Activated T-helper 17 cell treated with anti-CD3 and anti-CD28 coated beads, Interleukin-2, amount 50 U/mL, for 72 hours (primary cell): ENCODE results near the gene SLC29A3. TPM values are rescaled to one million over a fixed set of nuclear protein-coding genes. Genes with fewer than 3 reads are reported as not detected.

Experiments used
- ATAC-seq: fragments of 150-1000 bp; cut with Tn5 transposase; replicated peaks from 2 replicates; pipeline ENCODE4 v1.10.0; 2021; ENCODE audit warnings: mild to moderate bottlenecking, moderate library complexity
- H3K27ac Mint-ChIP-seq: one replicate; pipeline ENCODE4 v1.8.0; 2022; ENCODE audit warnings: mixed read lengths
- H3K27me3 Mint-ChIP-seq: one replicate; pipeline ENCODE4 v1.8.0; 2022; ENCODE audit warnings: mixed read lengths
- H3K36me3 Mint-ChIP-seq: one replicate; pipeline ENCODE4 v1.8.0; 2022; ENCODE audit warnings: low read depth, mild to moderate bottlenecking, mixed read lengths
- H3K4me1 Mint-ChIP-seq: one replicate; pipeline ENCODE4 v1.8.0; 2022; ENCODE audit warnings: mixed read lengths
- H3K4me3 Mint-ChIP-seq: one replicate; pipeline ENCODE4 v1.8.0; 2022; ENCODE audit warnings: mild to moderate bottlenecking, mixed read lengths
- H3K9me3 Mint-ChIP-seq: one replicate; pipeline ENCODE4 v1.8.0; 2022; ENCODE audit warnings: mixed read lengths
- total RNA-seq, 2 donors: library from RNA; stranded (reverse); gene quantifications; one replicate each; pipeline ENCODE4 v1.2.3, GENCODE V29; 2022

SLC29A3 gene
- total RNA-seq, 2 donors from 2014 or later: 2.7 to 3.4 TPM

GRCh38 chr10:71279590-71280170 is 39.4 kb upstream of the SLC29A3 start:
- H3K27ac Mint-ChIP-seq: no peak overlapping the region
- no peaks in the 10 kb centered on the region for H3K4me1 Mint-ChIP-seq
- ATAC-seq: no peak
- no peaks in the 10 kb centered on the region for H3K36me3 Mint-ChIP-seq
- H3K27me3 Mint-ChIP-seq: no peaks in the 10 kb centered on the region
- H3K9me3 Mint-ChIP-seq: no peaks in the 10 kb centered on the region
- no peak overlapping the region for H3K4me3 Mint-ChIP-seq

- Mint-ChIP-seq H3K36me3 (no peaks in the 10 kb centered on the region), H3K4me1 (no peaks in the 10 kb centered on the region), H3K9me3 (no peaks in the 10 kb centered on the region), H3K4me3 (no peak overlapping the region), H3K27ac (no peak overlapping the region), H3K27me3 (no peaks in the 10 kb centered on the region)
- ATAC-seq: no peak
Measured at GRCh38 chr10:71280216-71280615, 38.8 kb upstream of the SLC29A3 start.

DNA sequence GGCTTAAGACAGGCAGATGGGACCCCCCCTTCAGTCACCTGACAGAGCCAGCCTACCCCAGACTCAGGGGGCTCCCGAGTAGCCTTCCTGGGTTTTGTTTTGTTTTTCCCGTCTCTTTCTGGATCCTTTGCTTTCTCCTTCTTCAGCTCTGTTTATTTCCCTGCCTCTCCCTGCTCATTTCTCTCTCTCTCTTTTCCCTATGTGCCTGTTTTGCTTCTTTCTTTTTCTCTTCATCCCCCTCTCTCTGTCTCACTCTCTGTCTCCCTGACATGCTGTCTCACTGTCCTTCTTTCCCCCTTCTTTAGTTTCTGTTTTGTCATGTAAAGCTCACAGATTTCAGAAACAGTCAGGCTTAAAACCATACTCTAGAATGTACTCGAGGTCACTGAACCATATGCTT is 38.2 kb upstream of the SLC29A3 start:
- Mint-ChIP-seq H3K27me3 (no peaks in the 10 kb centered on the region), H3K36me3 (no peaks in the 10 kb centered on the region), H3K4me1 (no peaks in the 10 kb centered on the region), H3K9me3 (no peaks in the 10 kb centered on the region), H3K27ac (no peak overlapping the region), H3K4me3 (no peak overlapping the region)
- no peak for ATAC-seq

DNA sequence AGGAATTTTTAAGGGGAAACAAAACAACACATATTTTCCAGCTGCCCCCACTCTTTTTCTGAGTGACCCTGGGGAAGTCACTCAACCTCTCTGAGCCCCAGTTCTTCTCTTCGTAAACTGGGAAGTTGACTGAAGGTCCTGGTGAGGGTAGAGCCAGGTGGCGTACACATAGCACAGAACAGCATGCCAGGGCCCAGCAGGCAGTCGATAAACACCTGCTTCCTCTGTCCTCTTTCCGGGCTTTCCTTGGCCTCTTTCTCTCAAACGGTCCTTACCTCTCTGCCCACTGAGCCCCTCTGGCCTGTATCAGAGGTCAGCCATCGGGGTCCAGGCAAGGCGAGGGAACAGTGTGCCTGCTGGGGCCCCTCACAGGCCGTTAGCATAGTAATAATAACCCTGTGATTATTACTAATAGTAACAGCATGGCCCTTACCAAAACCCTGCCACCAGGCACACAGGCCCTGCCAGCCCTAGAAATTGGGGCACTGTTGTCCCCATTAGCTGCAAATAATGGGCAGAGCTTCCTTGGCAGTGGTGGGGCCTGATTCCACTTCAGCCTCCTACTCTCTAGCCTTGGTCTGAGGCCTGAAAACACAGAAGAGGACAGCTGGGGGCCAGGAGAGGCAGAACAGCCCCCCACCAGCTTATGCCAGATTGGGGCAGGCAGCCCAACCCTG is 37.3 kb upstream of the SLC29A3 start:
- no peaks in the 10 kb centered on the region for H3K27me3 Mint-ChIP-seq
- H3K9me3 Mint-ChIP-seq: no peaks in the 10 kb centered on the region
- no peaks in the 10 kb centered on the region for H3K4me1 Mint-ChIP-seq
- no peak for ATAC-seq
- H3K36me3 Mint-ChIP-seq: no peaks in the 10 kb centered on the region
- H3K27ac Mint-ChIP-seq: no peak overlapping the region
- no peak overlapping the region for H3K4me3 Mint-ChIP-seq

- no peak for ATAC-seq
- H3K4me1 Mint-ChIP-seq: no peaks in the 10 kb centered on the region
- no peak overlapping the region for H3K27ac Mint-ChIP-seq
- H3K9me3 Mint-ChIP-seq: no peaks in the 10 kb centered on the region
- H3K36me3 Mint-ChIP-seq: no peaks in the 10 kb centered on the region
- no peak overlapping the region for H3K4me3 Mint-ChIP-seq
- no peaks in the 10 kb centered on the region for H3K27me3 Mint-ChIP-seq
Measured at GRCh38 chr10:71282323-71282680, 36.8 kb upstream of the SLC29A3 start.

DNA sequence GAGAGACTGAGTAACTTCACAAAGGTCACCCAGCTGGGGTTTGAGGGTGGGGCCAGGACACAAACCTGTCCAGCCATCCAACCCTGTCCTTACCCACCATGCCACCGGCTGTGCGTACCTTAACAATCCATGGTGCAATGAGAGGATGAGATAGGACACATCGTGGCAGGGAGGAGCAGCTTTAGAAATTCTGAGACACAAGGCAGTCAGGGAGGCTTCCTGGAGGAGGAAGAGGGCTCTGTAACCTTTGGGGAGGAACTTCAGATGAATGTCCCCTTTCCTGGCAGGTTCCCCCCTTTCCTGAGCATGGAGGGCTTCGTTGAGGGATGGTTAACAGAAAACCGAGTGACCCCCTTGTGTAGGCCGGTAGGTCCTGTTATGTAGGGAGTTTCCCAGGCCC is 35.6 kb upstream of the SLC29A3 start:
- Mint-ChIP-seq H3K27me3 (no peaks in the 10 kb centered on the region), H3K27ac (no peak overlapping the region), H3K36me3 (no peaks in the 10 kb centered on the region), H3K4me1 (no peaks in the 10 kb centered on the region), H3K4me3 (no peak overlapping the region), H3K9me3 (no peaks in the 10 kb centered on the region)
- no peak for ATAC-seq

- no peaks in the 10 kb centered on the region for H3K4me1 Mint-ChIP-seq
- no peaks in the 10 kb centered on the region for H3K36me3 Mint-ChIP-seq
- H3K27ac Mint-ChIP-seq: no peak overlapping the region
- H3K9me3 Mint-ChIP-seq: no peaks in the 10 kb centered on the region
- ATAC-seq: no peak
- H3K4me3 Mint-ChIP-seq: no peak overlapping the region
- no peaks in the 10 kb centered on the region for H3K27me3 Mint-ChIP-seq
Measured at GRCh38 chr10:71283876-71284275, 35.2 kb upstream of the SLC29A3 start.

GRCh38 chr10:71284544-71285179 is 34.4 kb upstream of the SLC29A3 start:
- no peaks in the 10 kb centered on the region for H3K36me3 Mint-ChIP-seq
- no peak for ATAC-seq
- no peaks in the 10 kb centered on the region for H3K4me1 Mint-ChIP-seq
- no peak overlapping the region for H3K4me3 Mint-ChIP-seq
- no peaks in the 10 kb centered on the region for H3K27me3 Mint-ChIP-seq
- H3K9me3 Mint-ChIP-seq: no peaks in the 10 kb centered on the region
- no peak overlapping the region for H3K27ac Mint-ChIP-seq

- Mint-ChIP-seq H3K27me3 (no peaks in the 10 kb centered on the region), H3K27ac (no peak overlapping the region), H3K4me1 (no peaks in the 10 kb centered on the region), H3K36me3 (no peaks in the 10 kb centered on the region), H3K4me3 (no peak overlapping the region), H3K9me3 (no peaks in the 10 kb centered on the region)
- ATAC-seq: peak; percentile 31
Measured at GRCh38 chr10:71285180-71285545, 33.9 kb upstream of the SLC29A3 start.

DNA sequence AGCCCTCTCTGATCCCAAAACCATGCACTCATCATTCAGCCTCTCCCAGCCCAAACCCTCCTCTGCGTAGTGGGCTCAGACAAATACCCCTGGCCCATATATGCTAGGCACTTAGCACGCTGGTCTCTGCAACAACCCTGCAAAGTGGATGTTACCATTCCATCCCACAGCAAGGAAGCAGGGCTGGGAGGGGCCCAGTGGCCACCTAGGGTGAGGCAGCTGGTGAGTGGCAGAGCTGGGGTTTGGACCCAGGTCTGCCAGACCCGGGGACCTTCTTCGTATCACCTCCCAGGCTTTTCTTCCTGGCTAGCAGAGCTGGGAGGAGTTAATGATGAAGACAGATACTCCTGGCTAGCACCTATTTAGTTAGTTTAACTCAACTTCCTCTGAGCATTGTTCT is 33.1 kb upstream of the SLC29A3 start:
- H3K27me3 Mint-ChIP-seq: no peaks in the 10 kb centered on the region
- H3K9me3 Mint-ChIP-seq: no peaks in the 10 kb centered on the region
- no peaks in the 10 kb centered on the region for H3K4me1 Mint-ChIP-seq
- H3K36me3 Mint-ChIP-seq: no peaks in the 10 kb centered on the region
- ATAC-seq: no peak
- H3K4me3 Mint-ChIP-seq: no peak overlapping the region
- H3K27ac Mint-ChIP-seq: no peak overlapping the region

- H3K9me3 Mint-ChIP-seq: no peaks in the 10 kb centered on the region
- no peaks in the 10 kb centered on the region for H3K27me3 Mint-ChIP-seq
- no peak overlapping the region for H3K27ac Mint-ChIP-seq
- no peaks in the 10 kb centered on the region for H3K4me1 Mint-ChIP-seq
- ATAC-seq: no peak
- no peak overlapping the region for H3K4me3 Mint-ChIP-seq
- H3K36me3 Mint-ChIP-seq: no peaks in the 10 kb centered on the region
Measured at GRCh38 chr10:71286521-71287294, 32.4 kb upstream of the SLC29A3 start.

DNA sequence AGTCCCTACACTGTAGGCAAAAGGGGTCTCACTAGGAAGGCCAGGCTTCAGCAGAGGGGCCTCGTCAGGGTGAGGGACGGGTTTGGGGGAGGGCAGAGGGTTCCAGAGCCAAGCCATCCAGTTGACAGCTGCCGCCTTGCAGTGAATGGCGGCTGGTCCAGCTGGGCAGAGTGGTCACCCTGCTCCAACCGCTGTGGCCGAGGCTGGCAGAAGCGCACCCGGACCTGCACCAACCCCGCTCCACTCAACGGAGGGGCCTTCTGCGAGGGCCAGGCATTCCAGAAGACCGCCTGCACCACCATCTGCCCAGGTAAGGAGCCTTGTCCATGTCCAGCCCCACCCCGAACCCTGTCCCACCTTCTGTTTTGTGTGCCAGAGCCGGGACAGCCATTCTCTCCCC is 31.6 kb upstream of the SLC29A3 start:
- Mint-ChIP-seq H3K4me1 (no peaks in the 10 kb centered on the region), H3K27ac (no peak overlapping the region), H3K9me3 (no peaks in the 10 kb centered on the region), H3K27me3 (no peaks in the 10 kb centered on the region), H3K4me3 (no peak overlapping the region), H3K36me3 (no peaks in the 10 kb centered on the region)
- ATAC-seq: no peak

DNA sequence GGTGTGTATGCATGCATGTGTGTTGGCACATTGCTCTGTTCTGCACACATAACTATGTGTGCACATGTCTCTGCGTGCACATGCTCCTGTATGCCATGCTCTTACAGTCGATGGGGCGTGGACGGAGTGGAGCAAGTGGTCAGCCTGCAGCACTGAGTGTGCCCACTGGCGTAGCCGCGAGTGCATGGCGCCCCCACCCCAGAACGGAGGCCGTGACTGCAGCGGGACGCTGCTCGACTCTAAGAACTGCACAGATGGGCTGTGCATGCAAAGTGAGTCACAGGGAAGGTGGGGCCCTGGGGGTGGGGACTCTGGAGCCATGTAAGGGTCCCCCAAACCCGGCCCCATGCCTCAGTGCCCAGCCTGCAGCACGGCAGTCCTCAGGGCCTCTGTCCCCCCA is 30.6 kb upstream of the SLC29A3 start:
- ATAC-seq: no peak
- Mint-ChIP-seq H3K27me3 (no peaks in the 10 kb centered on the region), H3K4me1 (no peaks in the 10 kb centered on the region), H3K36me3 (no peaks in the 10 kb centered on the region), H3K4me3 (no peak overlapping the region), H3K27ac (no peak overlapping the region), H3K9me3 (no peaks in the 10 kb centered on the region)

- Mint-ChIP-seq H3K27ac (no peak overlapping the region), H3K4me1 (no peaks in the 10 kb centered on the region), H3K9me3 (no peaks in the 10 kb centered on the region), H3K4me3 (no peak overlapping the region), H3K27me3 (no peaks in the 10 kb centered on the region), H3K36me3 (no peaks in the 10 kb centered on the region)
- ATAC-seq: no peak
Measured at GRCh38 chr10:71289421-71290130, 29.5 kb upstream of the SLC29A3 start.
